Fibroblast of skin of abdomen (primary cell): ENCODE results near the gene CCDC107.
"Not testable (repeated sequence)": the region's sequence is repeated elsewhere in the genome, so short reads cannot be mapped to it uniquely, and the experiment has no call there.

ENCODE experiments used
- DNase-seq: peaks from one replicate; pipeline ENCODE4 v3.0.0-alpha.2; 2013

The CCDC107 gene

GRCh38 chr9:35638751-35639150, 19.3 kb upstream of the CCDC107 start:
- not testable (repeated sequence) for DNase-seq

- DNase-seq, result not testable (repeated sequence)
Observed at GRCh38 chr9:35639225-35639624, 18.9 kb upstream of the CCDC107 start.

- no peak for DNase-seq
Observed at GRCh38 chr9:35639631-35640030, 18.5 kb upstream of the CCDC107 start.

DNA sequence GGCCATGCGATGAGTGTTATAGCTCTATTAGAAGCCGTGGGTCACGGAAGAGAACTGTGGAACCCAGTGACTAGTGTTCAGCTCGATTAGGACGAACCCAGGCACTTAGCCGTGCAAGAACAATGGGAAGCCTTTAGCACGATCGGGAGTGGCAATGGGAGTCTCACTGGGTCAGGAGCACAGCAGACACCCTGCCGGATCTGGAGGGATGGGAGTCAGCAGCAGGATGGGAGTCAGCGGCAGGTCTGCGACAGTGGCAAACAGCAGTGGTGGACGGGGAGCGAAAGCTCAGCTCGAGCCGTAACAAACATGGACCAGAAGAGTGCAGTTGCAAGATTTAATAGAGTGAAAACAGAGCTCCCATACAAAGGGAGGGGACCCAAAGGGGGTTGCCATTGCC, 17.7 kb upstream of the CCDC107 start:
- DNase-seq, result not testable (repeated sequence)

DNA sequence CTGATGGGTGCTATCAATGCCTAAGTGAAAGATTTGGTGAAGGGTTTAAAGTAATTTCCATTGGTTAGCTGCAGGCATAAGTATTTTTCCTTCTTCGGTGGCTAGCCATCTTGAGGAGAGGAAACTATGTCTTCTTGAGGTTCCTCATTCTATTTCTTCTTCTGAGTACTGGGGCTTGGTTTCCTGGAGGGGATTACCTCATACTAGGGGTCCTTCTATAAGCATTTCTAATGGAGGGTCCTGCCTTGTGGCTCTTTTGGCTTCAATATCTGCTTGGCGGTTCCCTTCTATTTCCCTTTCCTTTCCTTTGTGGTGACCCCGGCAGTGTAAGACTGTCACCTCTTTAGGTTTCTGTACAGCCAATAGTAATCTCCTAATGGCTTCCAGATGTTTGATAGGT, 16.6 kb upstream of the CCDC107 start:
- not testable (repeated sequence) for DNase-seq

DNA sequence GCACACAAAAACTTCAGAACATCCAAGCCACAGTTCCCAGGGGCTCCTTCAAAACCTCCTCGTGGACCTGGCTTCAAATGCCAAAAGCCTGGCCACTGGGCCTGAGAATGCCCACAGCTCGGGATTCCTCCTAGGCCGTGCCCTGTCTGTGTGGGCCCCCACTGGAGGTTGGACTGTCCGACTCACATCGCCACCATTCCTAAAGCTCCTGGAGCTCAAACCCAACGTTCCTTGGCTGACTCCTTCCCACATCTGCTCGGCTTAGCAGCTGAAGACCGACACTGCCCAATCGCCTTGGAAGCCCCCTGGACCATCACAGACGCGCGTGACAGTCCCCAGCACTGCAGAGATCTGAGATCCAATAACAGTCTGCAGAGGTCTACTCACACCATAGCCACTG, 15.0 kb upstream of the CCDC107 start:
- DNase-seq, result no peak

- not testable (repeated sequence) for DNase-seq
Observed at GRCh38 chr9:35645736-35646135, 12.4 kb upstream of the CCDC107 start.

- no peak for DNase-seq
Observed at GRCh38 chr9:35646153-35646532, 11.9 kb upstream of the CCDC107 start.

GRCh38 chr9:35646533-35647265, 11.4 kb upstream of the CCDC107 start:
- peak; percentile 85 for DNase-seq

DNA sequence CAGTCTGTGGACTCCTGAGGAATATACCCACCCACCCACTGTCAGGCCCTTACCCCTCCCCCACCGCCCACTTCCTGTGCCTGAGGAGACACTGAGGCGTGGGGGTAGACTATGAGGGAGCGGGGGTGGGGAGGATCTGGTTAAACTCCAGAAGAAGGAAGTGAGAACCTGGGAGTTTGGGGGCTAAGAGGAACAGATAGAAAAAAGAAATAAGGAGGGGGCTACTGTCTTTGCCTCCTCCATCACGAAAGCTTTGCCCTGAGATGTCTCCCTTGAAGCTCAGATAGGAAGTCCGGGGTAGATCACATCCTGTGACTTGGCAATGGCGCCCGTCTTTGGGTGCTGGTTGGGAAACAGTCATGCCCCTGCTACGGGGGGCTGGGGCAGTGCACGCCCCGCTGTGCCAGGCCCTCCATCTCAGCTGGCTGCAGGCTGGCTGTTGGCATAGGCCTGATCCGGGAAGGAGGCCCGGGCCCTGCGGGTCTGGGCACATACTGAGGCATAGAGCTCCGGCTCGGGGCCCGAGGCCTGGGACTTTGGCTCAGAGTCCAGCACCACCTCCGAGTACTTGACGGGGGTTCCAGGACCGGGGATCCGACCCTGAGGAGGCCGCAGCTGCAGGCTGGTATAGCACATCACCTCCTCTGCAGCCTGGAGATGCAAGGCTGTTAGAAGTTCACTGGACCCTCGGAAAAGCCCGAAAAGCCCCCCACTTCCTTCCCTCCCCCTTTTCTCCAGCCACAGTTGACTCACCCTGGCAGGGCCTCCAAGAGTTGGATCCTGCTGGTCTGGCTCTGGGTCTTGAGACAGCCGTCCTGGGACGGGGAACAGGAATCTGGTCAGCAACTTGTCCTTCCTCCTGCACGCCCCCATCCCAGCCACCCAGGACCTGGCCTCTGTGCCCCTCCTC, 8.4 kb upstream of the CCDC107 start:
- DNase-seq, result no peak

DNA sequence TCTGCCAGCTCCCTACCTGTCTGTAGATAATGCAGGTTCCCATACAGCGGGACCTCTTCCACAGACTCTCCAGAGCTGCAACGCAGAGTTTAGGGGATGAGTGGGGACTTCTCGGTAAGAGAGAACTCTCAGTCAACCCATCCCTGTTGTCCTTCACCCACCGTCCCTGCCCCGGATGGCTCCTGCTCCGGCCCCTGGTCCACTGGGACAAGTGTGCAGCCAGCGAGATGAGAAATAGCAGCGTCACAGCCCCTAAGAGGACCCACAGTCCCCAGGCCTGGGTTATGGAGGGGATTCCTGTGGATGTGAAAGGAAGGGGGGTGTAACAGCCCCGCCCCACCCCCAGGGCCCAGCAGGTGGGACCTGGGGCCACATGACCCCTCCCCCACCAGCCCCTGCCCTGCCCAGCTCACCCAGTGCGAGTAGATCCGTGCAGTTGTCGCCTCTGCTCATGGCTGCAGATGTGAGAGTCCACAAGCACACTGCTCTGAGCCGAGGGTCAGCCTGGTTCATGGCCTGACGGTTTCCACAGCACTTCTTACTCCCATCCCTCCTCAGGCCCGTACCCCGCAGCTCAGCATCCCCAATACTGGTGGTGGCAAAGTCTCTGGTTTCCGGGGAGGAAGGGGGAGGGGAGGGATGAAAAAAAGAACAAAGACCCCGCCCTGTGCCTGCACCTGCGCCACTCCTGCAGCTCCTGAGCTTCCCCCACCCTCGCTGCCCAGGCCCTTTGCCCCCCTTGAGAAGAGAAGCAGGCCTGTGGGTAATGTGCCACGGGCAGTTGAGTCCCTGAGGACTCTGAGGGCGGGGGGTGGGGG, 7.5 kb upstream of the CCDC107 start, which contains the start of gene SIT1:
SIT1 (minus strand) TSS at position 591 of the 818 bp plus-strand sequence; CDS start at position 513, 78 bp downstream.
- DNase-seq, result no peak

- no peak for DNase-seq
Observed at GRCh38 chr9:35651956-35652828, 5.9 kb upstream of the CCDC107 start.

- DNase-seq, result no peak
Observed at GRCh38 chr9:35652829-35653209, 5.3 kb upstream of the CCDC107 start.

DNA sequence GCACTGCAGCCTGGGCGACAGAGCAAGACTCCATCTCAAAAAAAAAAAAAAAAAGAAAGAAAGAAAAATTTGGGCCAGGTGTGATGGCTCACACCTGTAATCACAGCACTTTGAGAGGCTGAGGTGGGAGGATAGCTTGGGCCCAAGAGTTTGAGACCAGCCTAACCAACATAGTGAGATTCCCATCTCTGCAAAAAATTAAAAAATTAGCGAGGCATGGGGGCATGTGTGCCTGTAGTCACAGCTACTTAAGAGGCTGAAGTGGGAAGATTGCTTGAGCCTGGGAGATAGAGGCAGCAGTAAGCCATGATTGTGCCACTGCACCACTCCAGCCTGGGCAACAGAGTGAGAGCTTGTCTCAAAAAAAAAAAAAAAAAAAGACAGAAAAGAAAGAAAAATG, 4.5 kb upstream of the CCDC107 start:
- no peak for DNase-seq

- no peak for DNase-seq
Observed at GRCh38 chr9:35656348-35656747, 1.7 kb upstream of the CCDC107 start.

DNA sequence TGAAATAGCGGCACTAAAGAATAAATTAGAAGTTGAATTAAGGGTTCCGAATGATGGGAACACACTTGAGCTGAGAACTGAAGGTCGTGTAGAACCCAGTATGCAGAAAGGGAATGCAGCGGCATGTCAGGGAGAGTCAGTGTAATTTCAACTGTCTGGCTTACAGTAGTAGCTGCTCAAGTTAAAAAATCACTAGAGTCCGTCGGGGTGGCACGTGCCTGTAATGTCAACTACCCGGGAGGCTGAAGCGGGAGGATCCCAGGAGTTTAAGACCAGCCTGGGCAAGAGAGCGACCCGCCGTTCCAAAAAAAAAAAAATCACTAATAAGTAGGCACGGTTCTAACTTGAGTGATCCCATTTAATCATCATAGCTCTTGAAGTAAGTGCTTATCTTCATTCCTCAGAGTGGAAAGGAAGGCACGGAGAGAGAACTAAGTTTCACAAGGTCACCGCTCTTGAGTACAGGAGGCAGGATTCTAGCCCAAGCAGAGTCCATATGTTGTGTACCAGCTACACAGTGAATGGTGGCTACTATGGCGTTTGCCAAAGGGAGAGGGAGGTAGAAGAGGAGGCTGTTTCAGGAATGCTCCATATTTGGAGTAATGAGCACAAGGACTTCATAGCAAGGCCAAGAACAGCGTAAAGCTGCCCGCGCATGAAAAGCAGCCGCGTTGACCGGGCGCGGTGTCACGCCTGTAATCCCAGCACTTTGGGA, 1.1 kb upstream of the CCDC107 start:
- DNase-seq, result no peak

DNA sequence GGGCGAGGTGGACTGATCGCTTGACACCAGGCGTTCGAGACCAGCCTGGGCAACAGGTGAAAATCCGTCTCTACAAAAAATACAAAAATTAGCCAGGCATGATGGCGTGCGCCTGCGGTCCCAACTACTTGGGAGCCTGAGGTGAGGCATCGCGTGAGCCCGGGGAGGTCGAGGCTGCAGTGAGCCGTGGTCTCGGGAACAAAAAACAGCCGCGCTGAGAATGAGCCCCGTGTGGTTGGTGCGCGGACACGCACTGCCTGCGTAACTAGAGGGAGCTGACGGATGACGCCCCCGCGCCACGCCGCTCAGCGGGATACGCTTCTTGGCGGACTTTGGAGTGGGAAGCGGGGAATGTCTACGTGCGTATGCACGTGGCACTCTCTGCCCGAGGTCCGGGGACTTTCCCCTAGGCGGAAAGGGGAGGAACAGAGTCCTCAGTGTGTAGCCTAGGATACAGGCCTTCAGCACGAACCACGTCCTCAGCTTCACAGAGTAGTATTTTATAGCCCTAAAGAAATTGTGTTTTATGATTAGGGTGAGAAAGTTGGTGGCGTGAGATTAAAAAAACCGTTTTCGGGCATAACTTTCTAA, 451 bp upstream of the CCDC107 start, which contains the start of gene RMRP:
RMRP (minus strand) TSS at position 474 of the 591 bp plus-strand sequence.
- DNase-seq, result peak; percentile 100

- peak; percentile 54 for DNase-seq
Observed at GRCh38 chr9:35658968-35659220, 802 bp downstream of the CCDC107 start.

DNA sequence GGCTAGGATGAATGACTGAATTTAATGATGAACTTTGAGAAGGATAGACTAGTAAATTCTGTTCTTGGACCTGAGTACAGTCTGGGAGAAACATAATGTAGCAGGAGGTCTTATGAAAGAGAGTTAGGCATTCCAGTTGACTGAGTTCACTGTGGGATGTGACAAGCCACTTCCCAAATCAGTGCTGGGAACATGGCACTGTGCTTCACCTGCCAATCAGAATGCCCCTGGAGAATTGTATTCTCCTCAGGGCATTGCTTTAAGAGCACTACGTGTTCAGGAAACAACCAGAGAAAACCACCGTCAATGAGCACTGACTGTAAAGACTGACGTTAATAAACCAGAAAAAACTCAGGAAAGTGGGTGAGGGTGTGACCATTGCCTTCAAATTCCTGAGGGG, 1.2 kb downstream of the CCDC107 start:
- no peak for DNase-seq

- peak; percentile 48 for DNase-seq
Observed at GRCh38 chr9:35660966-35661415, 2.9 kb downstream of the CCDC107 start.
